Stomach (tissue), 4 donors: ENCODE results near the gene EFNA1.

Experiments used
- CTCF ChIP-seq, 7 experiments: fragments of 450-650 bp in 4 of 7; fragments of 200-600 bp in 3 of 7; sonication (generic) in 3 of 7; IDR thresholded peaks; one replicate each; pipeline ENCODE4 v1.5.1; 2016 to 2019; ENCODE audit warnings: antibody characterized with exemption in 7 of 7, control low read depth in 2 of 7, mild to moderate bottlenecking in 1 of 7
- POLR2A ChIP-seq, 4 donors: fragments of 450-650 bp; IDR thresholded peaks; one replicate each; pipeline ENCODE4 v1.6.1; 2016; ENCODE audit warnings: antibody characterized with exemption in 4 of 4, control low read depth in 2 of 4, mild to moderate bottlenecking in 1 of 4, moderate library complexity in 1 of 4

GRCh38 chr1:155110381-155110780 lies 17.3 kb upstream of the EFNA1 start:
- TF ChIP-seq CTCF (IDR thresholded peaks at IDR 0.05) (no peak), POLR2A (IDR thresholded peaks at IDR 0.05) (no peak)
